Stimulated activated naive B cell treated with anti-CD40 and anti-IgM and Interleukin-4, amounts not matched to agents 10 μg/mL and 1 μg/mL and 100 μg/mL, for 72 hours (primary cell): ENCODE results near the gene EXOSC10.

Experiments used
- ATAC-seq, 2 donors: fragments of 150-1000 bp; cut with Tn5 transposase; replicated peaks; 2 replicates each; pipeline ENCODE4 v1.10.0; 2021; ENCODE audit warnings: moderate library complexity in 1 of 2
- DNase-seq: peaks from one replicate; pipeline ENCODE4 v3.0.0; 2021
- H3K27ac Mint-ChIP-seq: one replicate; pipeline ENCODE4 v1.8.0; 2022; ENCODE audit warnings: mild to moderate bottlenecking, mixed read lengths
- H3K27me3 Mint-ChIP-seq, 2 donors: one replicate each; pipeline ENCODE4 v1.8.0; 2022; ENCODE audit warnings: mixed read lengths in 2 of 2
- H3K36me3 Mint-ChIP-seq, 2 donors: one replicate each; pipeline ENCODE4 v1.8.0; 2022; ENCODE audit warnings: mixed read lengths in 2 of 2, mild to moderate bottlenecking in 1 of 2
- H3K4me1 Mint-ChIP-seq, 2 donors: one replicate each; pipeline ENCODE4 v1.8.0; 2022; ENCODE audit warnings: mixed read lengths in 2 of 2, mild to moderate bottlenecking in 1 of 2
- H3K4me3 Mint-ChIP-seq, 2 donors: one replicate each; pipeline ENCODE4 v1.8.0; 2022; ENCODE audit warnings: mild to moderate bottlenecking in 2 of 2, mixed read lengths in 2 of 2, moderate library complexity in 1 of 2
- H3K9me3 Mint-ChIP-seq, 2 donors: one replicate each; pipeline ENCODE4 v1.8.0; 2022; ENCODE audit warnings: mixed read lengths in 2 of 2, mild to moderate bottlenecking in 1 of 2

EXOSC10 gene

GRCh38 chr1:11061652-11062365 is 37.9 kb downstream of the EXOSC10 start:
- DNase-seq: no peak
- H3K36me3 Mint-ChIP-seq: peaks cover 37 to 49% of the 10 kb centered on the region in 2 donors
- no peaks in the 10 kb centered on the region for H3K27me3 Mint-ChIP-seq
- H3K27ac Mint-ChIP-seq: no peak overlapping the region
- H3K9me3 Mint-ChIP-seq: no peaks in the 10 kb centered on the region
- peak overlapping the region in 1 of 2 donors; percentile 25 for H3K4me3 Mint-ChIP-seq
- ATAC-seq: no peak
- peaks cover 23 to 43% of the 10 kb centered on the region in 2 donors for H3K4me1 Mint-ChIP-seq

GRCh38 chr1:11059968-11060830 is 39.5 kb downstream of the EXOSC10 start, which contains the start of gene SRM:
TSS of gene SRM (minus strand) at chr1:11060018. CDS start at chr1:11059943, 75 bp downstream.
- peaks cover 23 to 43% of the 10 kb centered on the region in 2 donors for H3K4me1 Mint-ChIP-seq
- H3K36me3 Mint-ChIP-seq: peaks cover 27 to 55% of the 10 kb centered on the region in 2 donors
- peak within 1 kb of the TSS; percentile 95 to 96 for H3K4me3 Mint-ChIP-seq
- H3K27ac Mint-ChIP-seq: peak within 1 kb of the TSS; percentile 96
- ATAC-seq (peak; percentile 96 to 97), DNase-seq (peak; percentile 93)
- H3K27me3 Mint-ChIP-seq: no peaks in the 10 kb centered on the region
- no peaks in the 10 kb centered on the region for H3K9me3 Mint-ChIP-seq

- ATAC-seq: peak; percentile 17 to 36
- Mint-ChIP-seq H3K27ac (peak overlapping the region; percentile 94), H3K9me3 (no peaks in the 10 kb centered on the region), H3K4me1 (peaks cover 23 to 43% of the 10 kb centered on the region in 2 donors), H3K36me3 (peaks cover 26 to 51% of the 10 kb centered on the region in 2 donors), H3K4me3 (peak overlapping the region; percentile 95 to 96), H3K27me3 (no peaks in the 10 kb centered on the region)
- DNase-seq: no peak
Measured at GRCh38 chr1:11059155-11059967, 40.3 kb downstream of the EXOSC10 start.

GRCh38 chr1:11058595-11059154 is 41.0 kb downstream of the EXOSC10 start:
- H3K9me3 Mint-ChIP-seq: no peaks in the 10 kb centered on the region
- H3K36me3 Mint-ChIP-seq: peaks cover 29 to 50% of the 10 kb centered on the region in 2 donors
- peak overlapping the region; percentile 94 for H3K27ac Mint-ChIP-seq
- no peak for ATAC-seq
- peak overlapping the region; percentile 95 to 96 for H3K4me3 Mint-ChIP-seq
- DNase-seq: no peak
- H3K27me3 Mint-ChIP-seq: no peaks in the 10 kb centered on the region
- H3K4me1 Mint-ChIP-seq: peaks cover 23 to 43% of the 10 kb centered on the region in 2 donors

GRCh38 chr1:11058026-11058425 is 41.6 kb downstream of the EXOSC10 start:
- H3K27me3 Mint-ChIP-seq: no peaks in the 10 kb centered on the region
- peaks cover 20 to 40% of the 10 kb centered on the region in 2 donors for H3K4me1 Mint-ChIP-seq
- peak overlapping the region; percentile 95 to 96 for H3K4me3 Mint-ChIP-seq
- ATAC-seq (no peak), DNase-seq (no peak)
- no peaks in the 10 kb centered on the region for H3K9me3 Mint-ChIP-seq
- H3K36me3 Mint-ChIP-seq: peaks cover 30 to 45% of the 10 kb centered on the region in 2 donors
- H3K27ac Mint-ChIP-seq: peak overlapping the region; percentile 94

- H3K4me3 Mint-ChIP-seq: no peak overlapping the region
Measured at GRCh38 chr1:11057477-11057876, 42.2 kb downstream of the EXOSC10 start.

GRCh38 chr1:11056504-11056903 is 43.2 kb downstream of the EXOSC10 start:
- no peaks in the 10 kb centered on the region for H3K9me3 Mint-ChIP-seq
- DNase-seq (no peak), ATAC-seq (no peak)
- H3K4me1 Mint-ChIP-seq: peaks cover 21 to 39% of the 10 kb centered on the region in 2 donors
- no peak overlapping the region for H3K4me3 Mint-ChIP-seq
- no peaks in the 10 kb centered on the region for H3K27me3 Mint-ChIP-seq
- H3K36me3 Mint-ChIP-seq: peaks cover 27 to 40% of the 10 kb centered on the region in 2 donors
- H3K27ac Mint-ChIP-seq: no peak overlapping the region

More at GRCh38 chr1:11057477-11057876, 42.2 kb downstream of the EXOSC10 start:
- H3K36me3 Mint-ChIP-seq: peaks cover 30 to 44% of the 10 kb centered on the region in 2 donors
- peaks cover 17 to 40% of the 10 kb centered on the region in 2 donors for H3K4me1 Mint-ChIP-seq
- no peaks in the 10 kb centered on the region for H3K9me3 Mint-ChIP-seq
- DNase-seq: no peak
- no peaks in the 10 kb centered on the region for H3K27me3 Mint-ChIP-seq
- ATAC-seq: no peak
- peak overlapping the region; percentile 42 for H3K27ac Mint-ChIP-seq

- H3K4me1 Mint-ChIP-seq: peaks cover 17 to 33% of the 10 kb centered on the region in 2 donors
- H3K27me3 Mint-ChIP-seq: no peaks in the 10 kb centered on the region
- ATAC-seq (no peak), DNase-seq (no peak)
- peaks cover 27 to 40% of the 10 kb centered on the region in 2 donors for H3K36me3 Mint-ChIP-seq
- no peak overlapping the region for H3K4me3 Mint-ChIP-seq
- H3K27ac Mint-ChIP-seq: no peak overlapping the region
- no peaks in the 10 kb centered on the region for H3K9me3 Mint-ChIP-seq
Measured at GRCh38 chr1:11055676-11056075, 44.0 kb downstream of the EXOSC10 start.

- H3K4me3 Mint-ChIP-seq: no peak overlapping the region
- H3K27ac Mint-ChIP-seq: no peak overlapping the region
- DNase-seq (no peak), ATAC-seq (no peak)
- H3K4me1 Mint-ChIP-seq: peaks cover 15 to 32% of the 10 kb centered on the region in 2 donors
- H3K9me3 Mint-ChIP-seq: no peaks in the 10 kb centered on the region
- peaks cover 25 to 40% of the 10 kb centered on the region in 2 donors for H3K36me3 Mint-ChIP-seq
- no peaks in the 10 kb centered on the region for H3K27me3 Mint-ChIP-seq
Measured at GRCh38 chr1:11054666-11055065, 45.0 kb downstream of the EXOSC10 start.

GRCh38 chr1:11054181-11054580 is 45.5 kb downstream of the EXOSC10 start:
- Mint-ChIP-seq H3K4me1 (peaks cover 14 to 31% of the 10 kb centered on the region in 2 donors), H3K9me3 (no peaks in the 10 kb centered on the region), H3K27ac (no peak overlapping the region), H3K27me3 (no peaks in the 10 kb centered on the region), H3K36me3 (peaks cover 24 to 38% of the 10 kb centered on the region in 2 donors), H3K4me3 (no peak overlapping the region)
- ATAC-seq: no peak
- DNase-seq: no peak

- DNase-seq: no peak
- H3K36me3 Mint-ChIP-seq: peaks cover 19 to 34% of the 10 kb centered on the region in 2 donors
- peak; percentile 3 to 6 for ATAC-seq
Measured at GRCh38 chr1:11053758-11054137, 45.9 kb downstream of the EXOSC10 start.

GRCh38 chr1:11052839-11053757 is 46.6 kb downstream of the EXOSC10 start:
- Mint-ChIP-seq H3K36me3 (peaks cover 16 to 30% of the 10 kb centered on the region in 2 donors), H3K4me3 (peak overlapping the region in 1 of 2 donors; percentile 36), H3K4me1 (peaks cover 7 to 22% of the 10 kb centered on the region in 2 donors), H3K27me3 (no peaks in the 10 kb centered on the region), H3K27ac (peak overlapping the region; percentile 22), H3K9me3 (no peaks in the 10 kb centered on the region)
- ATAC-seq (peak; percentile 32 to 49), DNase-seq (no peak)

More at GRCh38 chr1:11053758-11054137, 45.9 kb downstream of the EXOSC10 start:
- Mint-ChIP-seq H3K4me3 (no peak overlapping the region), H3K4me1 (peaks cover 10 to 26% of the 10 kb centered on the region in 2 donors), H3K9me3 (no peaks in the 10 kb centered on the region), H3K27ac (no peak overlapping the region), H3K27me3 (no peaks in the 10 kb centered on the region)
